Body of pancreas (tissue), 4 donors: Measurements from ENCODE around the gene MBD2.

Source experiments
- POLR2A ChIP-seq, 3 donors: fragments of 450-650 bp; IDR thresholded peaks; one replicate each; pipeline ENCODE4 v1.6.1; 2016; ENCODE audit warnings: antibody characterized with exemption in 3 of 3, mild to moderate bottlenecking in 2 of 3
- TF ChIP-seq, protein P1 (sequence below), 7 experiments: fragments of 450-650 bp in 4 of 7; fragments of 200-600 bp in 3 of 7; sonication (generic) in 3 of 7; IDR thresholded peaks; one replicate each; pipeline ENCODE4 v1.5.1; 2016 to 2019; ENCODE audit warnings: antibody characterized with exemption in 7 of 7

DNA sequence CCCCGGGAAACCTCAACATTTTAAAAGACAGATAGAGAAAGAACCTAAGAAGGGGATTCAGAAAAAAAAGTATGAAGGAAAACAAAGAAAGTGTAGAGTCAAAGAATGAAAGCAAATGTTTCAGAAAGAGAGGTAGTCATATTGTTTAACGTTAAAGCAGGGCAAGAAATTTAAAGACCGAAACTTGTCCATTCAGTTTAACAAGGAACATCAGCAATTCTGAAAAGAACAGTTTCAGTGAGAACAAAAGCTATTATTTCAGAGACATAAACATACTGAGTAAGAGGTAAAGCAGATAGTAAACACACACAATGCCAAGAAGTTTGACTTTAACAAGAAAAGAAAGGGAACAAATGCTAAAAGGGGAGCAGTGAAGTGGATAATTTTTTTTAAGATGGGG is 41.1 kb downstream of the MBD2 start:
- TF ChIP-seq, protein P1, sequence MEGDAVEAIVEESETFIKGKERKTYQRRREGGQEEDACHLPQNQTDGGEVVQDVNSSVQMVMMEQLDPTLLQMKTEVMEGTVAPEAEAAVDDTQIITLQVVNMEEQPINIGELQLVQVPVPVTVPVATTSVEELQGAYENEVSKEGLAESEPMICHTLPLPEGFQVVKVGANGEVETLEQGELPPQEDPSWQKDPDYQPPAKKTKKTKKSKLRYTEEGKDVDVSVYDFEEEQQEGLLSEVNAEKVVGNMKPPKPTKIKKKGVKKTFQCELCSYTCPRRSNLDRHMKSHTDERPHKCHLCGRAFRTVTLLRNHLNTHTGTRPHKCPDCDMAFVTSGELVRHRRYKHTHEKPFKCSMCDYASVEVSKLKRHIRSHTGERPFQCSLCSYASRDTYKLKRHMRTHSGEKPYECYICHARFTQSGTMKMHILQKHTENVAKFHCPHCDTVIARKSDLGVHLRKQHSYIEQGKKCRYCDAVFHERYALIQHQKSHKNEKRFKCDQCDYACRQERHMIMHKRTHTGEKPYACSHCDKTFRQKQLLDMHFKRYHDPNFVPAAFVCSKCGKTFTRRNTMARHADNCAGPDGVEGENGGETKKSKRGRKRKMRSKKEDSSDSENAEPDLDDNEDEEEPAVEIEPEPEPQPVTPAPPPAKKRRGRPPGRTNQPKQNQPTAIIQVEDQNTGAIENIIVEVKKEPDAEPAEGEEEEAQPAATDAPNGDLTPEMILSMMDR (IDR thresholded peaks at IDR 0.05), result no peak
- no peak for TF ChIP-seq POLR2A (IDR thresholded peaks at IDR 0.05)
